HK-2 (cell line): ENCODE results near the gene GABBR2.

Experiments used
- DNase-seq: peaks from one replicate; pipeline ENCODE4 v3.0.0-alpha.2; 2018; ENCODE audit not compliant: unreplicated experiment

Gene GABBR2

DNA sequence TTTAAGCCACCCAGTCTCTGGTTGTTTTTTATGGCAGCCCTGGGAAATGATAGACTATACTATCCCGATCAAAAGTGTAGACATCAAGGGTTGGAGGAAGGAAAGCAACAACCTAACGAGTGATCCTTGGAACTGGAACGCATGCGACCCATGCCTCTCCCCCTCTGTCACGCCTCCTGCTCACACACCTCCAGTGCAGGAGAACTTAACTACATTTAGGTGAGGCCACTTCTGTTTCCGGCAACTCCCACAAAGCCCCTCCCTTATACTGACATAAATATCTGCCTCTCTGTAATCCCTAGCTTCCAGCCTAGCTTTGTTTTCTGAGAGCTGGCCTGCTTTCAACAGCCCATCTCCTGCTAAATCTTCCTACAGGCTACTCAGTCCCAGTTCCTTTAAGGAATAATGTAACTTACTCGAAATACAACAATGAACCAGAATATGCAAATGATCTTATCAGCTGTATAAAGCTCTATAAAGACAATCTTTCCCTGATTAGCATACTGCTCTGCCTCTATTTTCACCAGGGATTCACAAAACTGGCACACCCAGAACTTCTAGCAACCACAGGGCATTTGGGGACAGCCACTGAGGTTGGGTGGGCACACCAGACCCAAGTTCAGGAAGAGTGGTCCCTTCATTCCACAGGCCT is 73.9 kb downstream of the GABBR2 start:
- DNase-seq: no peak

DNA sequence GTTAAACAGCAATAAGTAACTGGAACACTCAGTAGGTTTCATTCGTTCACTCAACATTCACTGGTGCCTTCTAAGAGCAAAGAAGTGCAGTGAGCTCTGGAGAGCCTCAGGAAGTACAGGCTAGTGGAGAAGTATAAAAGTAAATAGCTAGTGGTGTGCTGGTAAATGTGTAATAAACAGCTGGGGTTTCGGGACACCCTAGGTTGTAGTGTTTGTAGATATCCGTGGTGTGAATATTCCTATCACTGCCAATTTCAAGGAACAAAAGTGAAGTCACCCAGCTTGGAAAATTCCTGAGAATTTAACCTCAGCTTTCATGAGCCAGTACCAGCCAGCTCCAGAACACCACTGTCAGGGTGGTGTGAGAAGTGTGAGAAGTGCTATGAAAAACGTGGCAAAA is 75.9 kb downstream of the GABBR2 start:
- no peak for DNase-seq

DNA sequence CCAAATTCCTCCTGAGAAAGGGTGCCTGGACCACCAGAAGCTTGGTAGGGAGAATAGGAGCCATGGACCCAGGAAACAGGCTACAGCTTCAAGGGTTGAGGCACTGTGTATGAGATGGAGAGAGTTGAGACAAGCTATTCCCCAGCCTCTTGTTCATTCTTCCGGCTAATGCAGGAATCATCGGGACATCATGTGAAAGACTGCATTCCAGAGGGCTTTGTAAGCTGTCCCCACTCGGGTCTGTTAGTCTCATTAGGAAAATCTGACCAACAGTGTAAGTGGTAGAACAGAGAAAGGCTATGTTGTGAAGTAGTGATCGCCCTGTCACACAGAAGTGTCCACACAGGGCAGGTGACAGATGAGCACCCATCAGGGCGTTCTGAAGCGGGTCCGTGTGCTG is 81.4 kb downstream of the GABBR2 start:
- no peak for DNase-seq

DNA sequence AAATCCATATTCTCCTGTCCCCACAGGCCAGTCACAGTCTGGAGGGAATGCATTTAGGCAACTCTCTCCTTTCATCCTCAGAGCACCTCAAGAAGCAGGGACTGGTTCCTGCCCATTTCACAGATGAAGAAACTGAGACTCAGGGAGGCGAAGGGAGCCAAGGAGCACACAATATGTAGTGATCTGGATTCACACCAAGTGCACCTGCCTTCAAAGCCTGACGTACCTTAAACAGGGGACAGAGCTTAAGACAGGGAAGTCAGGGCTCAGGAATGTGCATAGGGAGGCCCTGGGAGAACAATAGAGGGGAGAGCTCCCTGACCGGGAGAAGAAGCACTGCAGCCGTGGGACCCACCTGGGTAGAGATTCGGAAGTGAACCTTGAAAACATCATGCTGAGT is 83.0 kb downstream of the GABBR2 start:
- no peak for DNase-seq

DNA sequence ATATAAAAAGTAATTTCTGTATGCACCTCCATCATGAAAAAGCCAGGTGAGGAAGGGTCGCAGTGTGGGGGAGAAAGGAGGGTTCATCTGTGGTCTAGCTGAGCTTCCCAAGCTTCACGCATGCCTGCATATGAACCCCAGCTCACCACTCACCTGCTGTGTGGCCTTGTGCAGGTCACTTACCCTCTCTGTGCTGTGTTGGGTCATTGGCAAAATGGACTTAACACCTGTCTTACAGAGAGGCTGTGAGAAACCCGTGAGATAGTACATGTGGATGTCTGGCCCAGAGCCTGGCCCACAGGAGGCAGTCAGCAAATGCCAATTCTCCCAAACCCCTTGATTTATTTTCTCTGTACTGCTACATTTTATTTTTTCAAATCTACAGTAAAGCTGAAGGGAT is 88.9 kb downstream of the GABBR2 start:
- no peak for DNase-seq

DNA sequence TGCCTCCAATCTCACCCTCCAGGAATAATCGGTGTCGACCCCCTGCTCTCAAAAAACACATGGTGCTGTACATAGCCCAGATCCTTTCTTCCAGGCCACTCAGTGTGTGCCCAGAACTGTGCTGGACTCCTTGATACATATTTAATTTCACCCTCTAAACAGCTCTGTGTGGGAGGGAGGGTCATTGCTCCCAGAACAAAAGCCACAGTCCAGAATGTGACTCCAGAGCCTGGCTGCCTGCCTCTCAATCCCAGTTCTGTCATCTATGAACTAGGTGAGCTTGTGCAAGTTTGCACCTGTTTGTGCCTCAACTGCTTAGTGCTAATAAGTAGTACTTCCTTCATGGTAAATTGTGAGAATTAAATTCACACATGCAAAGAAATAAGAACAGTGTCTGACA is 93.1 kb downstream of the GABBR2 start:
- no peak for DNase-seq

DNA sequence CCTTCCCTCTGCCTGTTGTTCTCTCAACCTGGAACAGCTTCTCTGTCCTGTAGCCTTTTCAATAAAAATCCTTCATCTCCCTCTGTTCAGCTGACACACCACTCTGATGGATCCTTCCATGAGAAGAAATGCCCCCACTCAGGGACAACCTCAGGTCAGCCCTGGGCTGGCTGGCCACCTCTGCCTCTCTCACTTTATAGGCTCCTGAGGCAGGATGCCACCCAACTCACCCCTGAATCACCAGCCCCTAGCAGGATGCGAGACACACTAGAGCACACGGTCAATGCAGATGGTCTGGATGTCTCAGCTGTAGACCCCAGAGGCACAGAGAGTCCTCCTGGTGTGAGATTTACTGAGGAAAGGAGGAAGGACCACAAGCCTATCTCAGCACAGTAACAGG is 93.8 kb downstream of the GABBR2 start:
- no peak for DNase-seq

DNA sequence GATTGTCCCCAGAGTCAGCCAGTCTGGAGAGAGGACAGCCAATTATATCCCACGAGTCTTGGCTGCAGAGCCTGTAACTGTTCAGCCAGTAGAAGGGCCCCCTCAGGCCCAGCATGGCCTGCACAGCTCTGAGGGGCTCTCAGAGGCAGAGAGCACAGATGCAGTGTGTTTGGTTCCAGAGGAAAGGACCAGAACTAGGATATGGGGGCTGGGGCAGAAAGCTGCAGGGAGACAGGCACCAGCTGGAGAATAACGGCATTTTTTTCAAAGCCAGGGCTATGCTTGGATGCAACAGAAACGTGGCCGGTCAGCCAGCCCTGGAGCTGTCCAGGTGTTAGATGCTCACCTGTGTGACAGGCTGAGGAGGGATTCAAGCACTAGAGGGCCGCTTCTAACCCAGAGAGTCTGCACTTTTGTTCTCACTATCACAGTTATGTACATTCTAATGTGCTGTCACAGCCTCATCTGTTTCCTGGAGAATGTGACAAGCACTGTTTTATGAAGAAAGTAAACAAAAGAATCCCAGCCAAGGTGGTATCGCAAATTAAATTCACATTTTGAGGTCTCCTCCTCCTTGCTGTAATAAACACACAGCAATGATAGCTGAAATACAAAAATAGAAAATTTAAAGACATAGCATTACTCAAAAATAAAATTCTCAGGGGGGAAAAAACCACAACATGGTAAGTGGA is 96.5 kb downstream of the GABBR2 start:
- no peak for DNase-seq

DNA sequence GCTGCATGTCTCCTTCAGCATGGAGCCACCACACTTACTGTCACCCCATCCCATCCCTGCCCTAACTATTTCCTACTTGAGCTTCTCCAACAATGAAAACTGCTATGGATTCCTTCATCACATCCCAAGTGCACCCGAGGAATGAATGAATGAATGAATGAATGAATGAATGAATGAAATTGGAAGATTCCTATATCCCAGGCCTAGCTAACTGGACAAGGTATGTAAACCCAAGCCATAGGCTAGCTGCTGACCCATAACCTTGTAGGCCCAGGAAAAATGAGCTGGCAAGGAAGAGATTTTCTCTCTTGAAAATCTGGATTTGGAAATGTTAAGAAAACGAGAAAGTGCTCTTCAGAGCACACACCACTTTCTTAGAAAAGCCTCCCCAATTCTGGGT is 97.4 kb downstream of the GABBR2 start:
- DNase-seq: no peak

DNA sequence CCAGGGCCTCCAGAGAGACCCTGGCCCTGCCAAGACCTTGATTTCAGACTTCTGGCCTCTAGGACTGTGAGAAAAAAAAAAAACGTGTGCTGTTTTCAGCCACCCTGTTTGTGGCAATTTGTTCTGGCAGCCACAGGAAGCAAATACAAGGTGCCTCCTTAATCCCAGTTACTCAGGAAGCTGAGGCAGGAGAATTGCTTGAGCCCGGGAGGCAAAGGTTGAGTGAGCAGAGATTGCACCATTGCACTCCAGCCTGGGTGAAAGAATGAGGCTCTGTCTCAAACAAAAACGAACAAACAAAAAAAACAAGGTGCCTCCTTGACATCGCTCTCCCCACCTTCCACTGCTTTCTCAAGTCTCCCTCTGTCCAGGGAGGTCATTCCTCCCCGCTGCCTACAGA is 98.0 kb downstream of the GABBR2 start:
- no peak for DNase-seq

DNA sequence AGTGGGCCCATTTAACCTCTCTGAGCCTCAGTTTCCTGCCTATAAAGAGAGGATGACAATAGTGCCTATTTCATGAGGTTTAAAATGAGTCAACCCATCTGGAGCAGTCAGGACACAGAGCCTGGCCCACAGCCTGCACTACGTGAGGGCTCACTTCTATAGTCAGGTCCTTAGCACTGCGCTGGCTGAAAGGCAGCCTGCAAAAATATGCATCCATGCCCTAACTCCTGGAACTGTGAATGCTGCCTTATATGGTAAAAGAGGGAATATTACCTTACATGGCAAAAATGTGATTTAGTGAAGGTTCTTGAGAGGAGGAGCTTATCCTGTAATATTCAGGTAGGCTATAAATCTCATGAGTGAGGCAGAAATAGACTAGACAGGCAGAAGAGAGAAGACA is 98.5 kb downstream of the GABBR2 start:
- no peak for DNase-seq

DNA sequence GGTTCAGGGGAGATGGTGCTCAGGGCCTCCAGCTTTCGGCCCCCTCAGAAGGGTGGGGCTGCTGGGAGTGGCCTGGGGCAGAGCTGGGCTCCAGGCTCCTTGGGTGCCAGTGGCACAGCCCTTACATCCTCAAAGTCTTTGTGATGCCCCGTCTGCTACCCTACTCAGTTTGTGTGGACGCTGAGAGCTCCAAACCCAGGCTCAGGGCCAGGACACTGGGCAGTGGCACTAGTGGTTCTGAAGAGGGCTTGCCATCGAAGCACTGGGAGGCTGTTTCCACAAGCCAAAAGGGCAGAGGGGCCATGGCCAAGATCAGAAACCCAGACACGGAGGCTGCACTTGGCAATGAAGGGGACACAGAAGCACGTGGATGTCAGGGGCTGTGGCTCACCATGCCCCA is 99.1 kb downstream of the GABBR2 start:
- no peak for DNase-seq

DNA sequence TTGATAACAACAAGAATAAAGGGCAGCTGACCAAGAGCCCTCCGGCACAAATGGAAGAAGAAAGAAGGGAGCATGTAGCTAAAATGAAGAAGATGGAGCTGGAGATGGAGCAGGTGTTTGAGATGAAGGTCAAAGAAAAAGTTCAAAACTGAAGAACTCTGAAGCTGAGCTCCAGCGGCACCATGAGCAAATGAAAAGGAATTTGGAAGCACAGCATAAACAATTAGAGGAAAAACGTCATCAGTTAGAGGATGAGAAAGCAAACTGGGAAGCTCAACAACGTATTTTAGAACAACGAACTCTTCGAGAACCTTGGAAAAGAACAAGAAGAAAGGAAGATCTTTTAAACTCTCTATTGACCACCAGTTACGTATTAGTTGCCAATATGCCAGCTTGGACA is 100.9 kb downstream of the GABBR2 start:
- DNase-seq: no peak

DNA sequence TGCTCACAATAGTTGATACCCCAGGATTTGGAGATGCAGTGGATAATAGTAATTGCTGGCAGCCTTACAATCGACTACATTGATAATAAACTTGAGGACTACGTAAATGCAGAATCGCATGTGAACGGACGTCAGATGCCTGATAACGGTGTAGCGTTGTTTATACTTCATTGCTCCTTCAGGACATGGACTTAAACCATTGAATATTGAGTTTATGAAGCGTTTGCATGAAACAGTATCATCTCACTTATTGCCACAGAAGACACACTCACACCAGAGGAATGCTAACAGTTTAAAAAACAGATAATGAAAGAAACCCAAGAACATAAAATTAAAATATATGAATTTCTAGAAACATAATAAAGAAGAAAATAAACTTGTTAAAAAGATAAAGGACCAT is 101.6 kb downstream of the GABBR2 start:
- no peak for DNase-seq

DNA sequence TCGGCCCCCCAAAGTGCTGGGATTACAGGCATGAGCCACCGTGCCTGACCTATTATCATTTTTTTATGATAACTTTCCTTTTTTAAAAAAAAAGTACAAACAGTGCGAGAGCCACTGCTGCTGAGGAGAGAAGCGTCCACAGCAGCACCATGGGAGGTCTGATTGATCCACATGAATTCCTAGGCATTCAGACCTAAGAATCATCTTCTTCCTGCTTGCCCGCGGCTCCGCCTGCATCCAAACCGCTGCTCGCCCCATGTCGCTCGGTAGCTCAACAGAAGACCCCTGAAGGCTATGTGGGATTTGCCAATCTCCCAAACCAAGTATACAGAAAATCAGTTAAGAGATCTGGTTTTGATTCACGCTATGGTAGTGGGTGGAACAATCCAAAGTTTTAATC is 102.0 kb downstream of the GABBR2 start:
- no peak for DNase-seq

DNA sequence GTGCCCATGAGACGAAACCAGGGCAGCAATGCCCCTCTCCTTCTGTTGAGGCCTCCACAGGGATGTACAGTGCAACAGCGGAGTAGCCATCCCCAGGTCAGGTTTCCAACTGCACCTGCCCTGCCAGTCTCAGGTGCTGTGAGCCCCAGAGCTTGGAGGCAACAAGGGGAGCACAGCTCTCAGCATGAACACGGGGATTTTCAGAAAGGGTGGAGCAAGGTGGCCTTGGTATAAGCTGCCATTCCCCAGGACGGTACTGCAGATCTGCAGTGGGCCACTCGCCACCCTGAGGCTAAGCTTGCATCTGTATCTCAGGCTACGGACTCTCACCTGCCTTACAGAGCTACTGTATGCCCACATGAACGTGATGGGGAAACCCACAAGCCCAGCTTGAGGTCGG is 103.6 kb downstream of the GABBR2 start:
- no peak for DNase-seq

DNA sequence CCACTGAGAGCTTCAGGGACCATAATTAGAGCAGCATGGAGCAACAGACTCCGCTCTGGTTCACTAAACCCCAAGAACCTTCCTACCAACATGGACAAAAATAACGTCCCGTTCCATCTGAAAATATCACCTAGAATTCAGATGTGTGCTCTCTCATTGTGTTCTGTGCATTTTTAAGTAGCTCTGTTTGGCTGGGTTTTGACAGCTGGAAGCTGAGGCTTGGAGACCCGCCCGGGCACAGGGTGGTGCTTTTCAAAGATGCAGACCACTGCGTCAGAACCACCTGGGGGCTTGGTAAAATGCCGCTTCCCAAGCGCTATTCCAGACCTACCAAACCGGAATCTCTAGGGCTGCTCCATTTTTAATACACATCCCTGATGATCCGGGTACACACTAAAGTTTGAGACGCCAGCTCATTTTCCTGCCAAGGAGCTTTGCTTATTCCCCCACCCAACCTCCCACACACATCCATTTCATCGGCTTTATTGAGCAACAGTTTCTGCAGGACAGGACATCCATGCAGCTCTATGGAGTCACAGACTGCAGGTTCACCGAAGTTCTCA is 104.8 kb downstream of the GABBR2 start:
- DNase-seq: no peak

DNA sequence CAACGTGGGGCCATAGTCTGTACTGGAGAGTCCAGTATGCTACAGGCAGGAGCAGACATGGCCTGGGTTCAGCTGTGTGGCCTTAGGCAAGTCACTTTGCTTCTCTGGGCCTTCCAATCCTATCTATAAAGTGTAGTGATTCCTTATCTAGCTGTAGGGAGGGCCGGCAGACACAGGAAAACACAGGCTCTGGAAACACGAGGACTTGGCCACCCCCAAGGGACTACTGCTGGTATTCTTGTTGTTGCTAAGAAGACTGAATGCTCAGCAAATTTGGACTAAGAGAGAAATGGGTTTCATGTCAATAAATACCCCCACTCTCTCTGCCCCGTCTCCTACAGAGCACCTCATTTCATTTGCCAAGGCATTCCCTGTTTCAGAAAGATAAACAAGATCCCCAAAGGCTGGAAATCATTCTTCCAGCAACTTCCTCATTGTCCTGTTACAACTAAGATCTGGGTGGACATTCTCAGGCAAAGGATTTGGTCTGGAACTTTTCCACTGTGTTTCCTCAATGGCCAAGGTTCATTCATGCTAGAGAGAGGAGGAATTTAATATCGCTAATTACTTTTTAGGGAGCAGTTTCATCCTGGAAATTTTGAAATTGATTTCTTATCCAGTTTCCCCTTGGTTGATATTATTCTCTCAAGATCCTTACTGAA is 105.8 kb downstream of the GABBR2 start:
- DNase-seq: no peak

DNA sequence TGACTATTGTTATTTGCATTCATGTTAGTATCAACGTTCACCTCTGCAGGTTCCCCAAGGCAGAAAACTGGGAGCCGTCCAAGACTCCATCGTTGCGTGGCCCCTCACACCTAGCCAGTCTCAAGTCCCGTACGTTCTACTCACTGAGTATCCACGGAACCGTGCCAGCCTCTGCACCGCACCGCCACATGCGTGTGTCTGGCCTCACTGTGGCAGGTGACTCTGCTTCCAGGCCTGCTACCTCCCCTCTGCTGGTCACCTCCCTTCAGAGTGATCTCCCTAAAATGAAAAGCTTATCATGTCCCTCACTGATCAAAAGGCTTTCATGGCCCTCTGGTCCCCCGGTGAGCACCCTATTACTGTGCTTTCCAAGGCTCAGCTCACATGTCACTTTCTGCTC is 108.1 kb downstream of the GABBR2 start:
- no peak for DNase-seq

DNA sequence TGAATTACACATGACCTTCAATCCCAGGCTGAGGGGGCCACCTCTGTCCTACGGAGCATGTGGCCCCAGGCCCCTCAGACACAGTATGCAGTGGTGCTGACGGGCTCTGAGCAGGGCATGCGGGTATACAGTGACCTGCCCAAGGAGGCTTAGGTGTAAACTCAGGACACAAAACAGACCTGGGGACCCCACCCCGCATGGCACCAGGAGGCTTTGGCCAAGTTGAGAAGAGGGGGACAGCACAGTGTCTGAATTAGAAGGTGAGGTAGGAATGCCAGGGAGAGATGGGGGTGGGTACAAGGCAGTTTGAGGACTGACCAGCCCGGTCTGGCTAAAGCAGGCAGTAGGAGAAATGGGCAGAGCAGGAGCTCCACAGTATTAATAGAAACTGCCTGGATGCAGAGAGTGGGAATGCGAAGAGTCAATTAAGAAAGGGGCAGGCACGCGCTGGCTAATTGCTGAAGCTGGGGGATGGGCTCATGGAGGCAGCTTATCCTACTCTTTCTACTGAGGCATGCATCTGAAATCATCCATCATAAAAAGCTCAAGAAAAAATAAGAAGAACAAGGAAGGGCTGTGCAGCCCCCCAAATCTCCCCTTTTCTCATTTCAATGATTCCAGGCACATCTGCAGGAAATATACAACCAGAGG is 109.0 kb downstream of the GABBR2 start:
- no peak for DNase-seq

DNA sequence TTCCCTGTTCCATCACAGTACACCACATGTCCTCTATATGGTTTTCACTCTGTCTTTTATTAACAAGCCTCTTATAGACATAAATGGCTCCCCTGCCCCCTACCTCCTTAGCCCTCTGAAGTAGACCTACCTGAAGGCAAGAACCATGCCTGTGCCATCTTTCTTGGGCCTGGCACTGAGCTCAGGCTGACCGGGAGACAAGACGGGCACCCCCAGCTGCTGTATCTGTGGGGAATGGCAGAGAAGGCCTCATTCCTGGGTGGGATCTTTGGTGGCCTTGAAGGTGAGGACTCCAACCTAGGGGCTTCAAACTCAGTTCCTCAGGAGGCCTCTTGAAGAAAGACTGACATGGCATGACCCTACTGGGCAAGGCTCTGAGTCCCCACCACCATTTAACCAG is 109.9 kb downstream of the GABBR2 start:
- no peak for DNase-seq

DNA sequence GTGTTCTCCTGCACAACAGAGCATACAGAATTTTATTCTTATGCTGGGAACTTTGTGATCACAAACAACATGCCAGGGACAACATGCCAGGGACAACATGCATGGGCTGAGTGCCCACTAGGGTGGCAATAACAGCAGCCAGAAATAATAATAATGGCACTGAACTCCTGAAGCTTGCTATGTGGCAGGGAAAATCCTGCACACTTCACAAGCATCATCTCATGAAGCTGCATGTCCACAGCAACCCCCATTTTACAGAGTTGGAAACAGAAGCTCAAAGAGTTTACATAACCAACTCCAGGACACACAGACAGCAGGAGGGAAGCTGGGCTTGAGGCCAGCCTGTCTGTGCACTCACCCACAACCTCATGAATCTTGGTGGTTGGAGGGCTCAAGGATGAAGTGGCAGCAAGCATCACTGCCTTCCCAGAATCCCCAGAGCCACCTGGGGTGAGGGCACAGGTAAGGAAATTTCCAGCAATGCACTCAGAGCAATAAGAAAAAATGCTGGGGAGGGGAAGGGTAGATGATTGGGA is 111.4 kb downstream of the GABBR2 start:
- DNase-seq: no peak
